HG03159 (cell line): ENCODE results near the gene ABCC10.
"Not testable (repeated sequence)": the region's sequence is repeated elsewhere in the genome, so short reads cannot be mapped to it uniquely, and the experiment has no call there.

Experiments
- ATAC-seq: cut with Tn5 transposase; IDR thresholded peaks from one replicate; pipeline ENCODE4 v1.9.1; 2021; ENCODE audit warnings: mild to moderate bottlenecking, moderate library complexity; ENCODE audit not compliant: unreplicated experiment

Gene ABCC10

GRCh38 chr6:43410776-43411175 is 16.6 kb upstream of the ABCC10 start:
- ATAC-seq = not testable (repeated sequence)

GRCh38 chr6:43412541-43412940 is 14.8 kb upstream of the ABCC10 start:
- ATAC-seq = no peak

GRCh38 chr6:43413002-43413401 is 14.3 kb upstream of the ABCC10 start:
- ATAC-seq = no peak

GRCh38 chr6:43415275-43415674 is 12.1 kb upstream of the ABCC10 start:
- ATAC-seq = not testable (repeated sequence)

GRCh38 chr6:43416935-43417334 is 10.4 kb upstream of the ABCC10 start:
- ATAC-seq = no peak

- no peak for ATAC-seq
These were observed 7.2 kb upstream of the ABCC10 start for GRCh38 chr6:43420012-43420709.

- no peak for ATAC-seq
These were observed 5.5 kb upstream of the ABCC10 start for GRCh38 chr6:43421831-43422230.

GRCh38 chr6:43425083-43425482 is 2.3 kb upstream of the ABCC10 start:
- not testable (repeated sequence) for ATAC-seq

GRCh38 chr6:43426928-43427405 is 374 bp upstream of the ABCC10 start:
- ATAC-seq = no peak

GRCh38 chr6:43428112-43428570 is 800 bp downstream of the ABCC10 start:
- no peak for ATAC-seq

GRCh38 chr6:43428874-43429273 is 1.5 kb downstream of the ABCC10 start:
- ATAC-seq = no peak

- no peak for ATAC-seq
These were observed 4.9 kb downstream of the ABCC10 start for GRCh38 chr6:43432009-43432945.

- ATAC-seq = no peak
These were observed 5.8 kb downstream of the ABCC10 start for GRCh38 chr6:43433148-43433547.

GRCh38 chr6:43434001-43434840 is 6.9 kb downstream of the ABCC10 start:
- no peak for ATAC-seq

- no peak for ATAC-seq
These were observed 7.6 kb downstream of the ABCC10 start for GRCh38 chr6:43434943-43435342.

GRCh38 chr6:43435682-43436437 is 8.5 kb downstream of the ABCC10 start:
- no peak for ATAC-seq

GRCh38 chr6:43436577-43437282 is 9.4 kb downstream of the ABCC10 start:
- ATAC-seq = no peak

GRCh38 chr6:43437700-43438099 is 10.4 kb downstream of the ABCC10 start:
- ATAC-seq = no peak

- no peak for ATAC-seq
These were observed 15.6 kb downstream of the ABCC10 start for GRCh38 chr6:43442935-43443334.

- ATAC-seq = no peak
These were observed 16.7 kb downstream of the ABCC10 start for GRCh38 chr6:43444036-43444435.
